ENCODE results near the gene CDH4. TPM values are rescaled to one million over a fixed set of nuclear protein-coding genes. Genes with fewer than 3 reads are reported as not detected.

The CDH4 gene
- total RNA-seq, 1 donor from 2014 or later: 3.2 TPM

- Mint-ChIP-seq H3K4me1 (ENCODE audit: low read depth, unreplicated experiment) (peaks cover 8% of the 10 kb centered on the region), H3K4me3 (ENCODE audit: unreplicated experiment) (no peak overlapping the region), H3K27me3 (ENCODE audit: low read depth, unreplicated experiment) (peaks cover 33% of the 10 kb centered on the region), H3K36me3 (ENCODE audit: low read depth, unreplicated experiment) (peaks cover 3% of the 10 kb centered on the region), H3K27ac (ENCODE audit: unreplicated experiment) (no peak overlapping the region), H3K9me3 (ENCODE audit: unreplicated experiment) (no peaks in the 10 kb centered on the region)
- Histone ChIP-seq H3K4me3 (ENCODE audit: insufficient read depth, low read depth, low read length) (no peak overlapping the region), H3K9me3 (ENCODE audit: insufficient read depth, low read depth, low read length) (no peaks in the 10 kb centered on the region), H3K79me2 (ENCODE audit: insufficient read depth, low read length) (no peaks in the 10 kb centered on the region), H2AFZ (ENCODE audit: low read depth, low read length) (no peak overlapping the region), H3K27me3 (ENCODE audit: insufficient read depth, low read length) (no peaks in the 10 kb centered on the region), H3K9ac (ENCODE audit: low read length) (no peak overlapping the region), H3K4me2 (ENCODE audit: low read length) (no peak overlapping the region), H3K36me3 (ENCODE audit: insufficient read depth, low read length) (no peaks in the 10 kb centered on the region), H3K4me1 (ENCODE audit: insufficient read depth, low read length) (no peaks in the 10 kb centered on the region), H4K20me1 (ENCODE audit: insufficient read depth, low read length) (no peaks in the 10 kb centered on the region), H3K27ac (ENCODE audit: low read depth, low read length) (no peak overlapping the region)
- FAIRE-seq: no peak
- DNase-seq (ENCODE audit: low read depth): no peak
- no peak for TF ChIP-seq CTCF (IDR thresholded peaks at IDR 0.05; ENCODE audit: insufficient read depth, low read depth, low read length)
- TF ChIP-seq EZH2 (IDR thresholded peaks at IDR 0.05; ENCODE audit: insufficient read depth, low read length): no peak
These were observed 626.6 kb downstream of the CDH4 start for GRCh38 chr20:61878478-61879302.

- no peak overlapping the region for H3K9ac ChIP-seq (ENCODE audit: low read length)
- no peaks in the 10 kb centered on the region for H3K4me1 ChIP-seq (ENCODE audit: insufficient read depth, low read length)
- TF ChIP-seq EZH2 (IDR thresholded peaks at IDR 0.05; ENCODE audit: insufficient read depth, low read length) (no peak), CTCF (IDR thresholded peaks at IDR 0.05; ENCODE audit: insufficient read depth, low read depth, low read length) (no peak)
- H4K20me1 ChIP-seq (ENCODE audit: insufficient read depth, low read length): no peaks in the 10 kb centered on the region
- H3K9me3 ChIP-seq (ENCODE audit: insufficient read depth, low read depth, low read length): no peaks in the 10 kb centered on the region
- no peak for FAIRE-seq
- H3K36me3 Mint-ChIP-seq (ENCODE audit: low read depth, unreplicated experiment): peaks cover 3% of the 10 kb centered on the region
- peaks cover 8% of the 10 kb centered on the region for H3K4me1 Mint-ChIP-seq (ENCODE audit: low read depth, unreplicated experiment)
- no peaks in the 10 kb centered on the region for H3K36me3 ChIP-seq (ENCODE audit: insufficient read depth, low read length)
- H3K4me2 ChIP-seq (ENCODE audit: low read length): no peak overlapping the region
- H3K27me3 ChIP-seq (ENCODE audit: insufficient read depth, low read length): no peaks in the 10 kb centered on the region
- no peak overlapping the region for H3K4me3 ChIP-seq (ENCODE audit: insufficient read depth, low read depth, low read length)
- no peak overlapping the region for H3K4me3 Mint-ChIP-seq (ENCODE audit: unreplicated experiment)
- no peaks in the 10 kb centered on the region for H3K79me2 ChIP-seq (ENCODE audit: insufficient read depth, low read length)
- peaks cover 38% of the 10 kb centered on the region for H3K27me3 Mint-ChIP-seq (ENCODE audit: low read depth, unreplicated experiment)
- H3K27ac Mint-ChIP-seq (ENCODE audit: unreplicated experiment): no peak overlapping the region
- no peaks in the 10 kb centered on the region for H3K9me3 Mint-ChIP-seq (ENCODE audit: unreplicated experiment)
- no peak for DNase-seq (ENCODE audit: low read depth)
- no peak overlapping the region for H2AFZ ChIP-seq (ENCODE audit: low read depth, low read length)
- no peak overlapping the region for H3K27ac ChIP-seq (ENCODE audit: low read depth, low read length)
These were observed 627.2 kb downstream of the CDH4 start for GRCh38 chr20:61879303-61879620.

- H3K4me2 ChIP-seq (ENCODE audit: low read length): no peak overlapping the region
- H3K27ac ChIP-seq (ENCODE audit: low read depth, low read length): no peak overlapping the region
- peaks cover 3% of the 10 kb centered on the region for H3K36me3 Mint-ChIP-seq (ENCODE audit: low read depth, unreplicated experiment)
- FAIRE-seq (no peak), DNase-seq (ENCODE audit: low read depth) (no peak)
- no peaks in the 10 kb centered on the region for H3K79me2 ChIP-seq (ENCODE audit: insufficient read depth, low read length)
- H3K4me3 Mint-ChIP-seq (ENCODE audit: unreplicated experiment): no peak overlapping the region
- H3K27me3 Mint-ChIP-seq (ENCODE audit: low read depth, unreplicated experiment): peaks cover 36% of the 10 kb centered on the region
- H3K27me3 ChIP-seq (ENCODE audit: insufficient read depth, low read length): no peaks in the 10 kb centered on the region
- H3K4me3 ChIP-seq (ENCODE audit: insufficient read depth, low read depth, low read length): no peak overlapping the region
- TF ChIP-seq CTCF (IDR thresholded peaks at IDR 0.05; ENCODE audit: insufficient read depth, low read depth, low read length) (no peak), EZH2 (IDR thresholded peaks at IDR 0.05; ENCODE audit: insufficient read depth, low read length) (no peak)
- H3K27ac Mint-ChIP-seq (ENCODE audit: unreplicated experiment): no peak overlapping the region
- H2AFZ ChIP-seq (ENCODE audit: low read depth, low read length): no peak overlapping the region
- peaks cover 8% of the 10 kb centered on the region for H3K4me1 Mint-ChIP-seq (ENCODE audit: low read depth, unreplicated experiment)
- no peaks in the 10 kb centered on the region for H3K9me3 ChIP-seq (ENCODE audit: insufficient read depth, low read depth, low read length)
- no peaks in the 10 kb centered on the region for H3K36me3 ChIP-seq (ENCODE audit: insufficient read depth, low read length)
- no peaks in the 10 kb centered on the region for H3K9me3 Mint-ChIP-seq (ENCODE audit: unreplicated experiment)
- H4K20me1 ChIP-seq (ENCODE audit: insufficient read depth, low read length): no peaks in the 10 kb centered on the region
- H3K4me1 ChIP-seq (ENCODE audit: insufficient read depth, low read length): no peaks in the 10 kb centered on the region
- H3K9ac ChIP-seq (ENCODE audit: low read length): no peak overlapping the region
These were observed 627.6 kb downstream of the CDH4 start for GRCh38 chr20:61879694-61880093.

Measured in astrocyte (in vitro differentiated cells and primary cell).